Measurements from ENCODE around the gene LTF. TPM values are rescaled to one million over a fixed set of nuclear protein-coding genes. Genes with fewer than 3 reads are reported as not detected.

The LTF gene
- total and polyA plus RNA-seq, 10 of the 15 experiments (the other 5 are each of a cell fraction or from before 2014, with no cell fraction given), result 0.03 to 0.31 TPM; not detected in 8

DNA sequence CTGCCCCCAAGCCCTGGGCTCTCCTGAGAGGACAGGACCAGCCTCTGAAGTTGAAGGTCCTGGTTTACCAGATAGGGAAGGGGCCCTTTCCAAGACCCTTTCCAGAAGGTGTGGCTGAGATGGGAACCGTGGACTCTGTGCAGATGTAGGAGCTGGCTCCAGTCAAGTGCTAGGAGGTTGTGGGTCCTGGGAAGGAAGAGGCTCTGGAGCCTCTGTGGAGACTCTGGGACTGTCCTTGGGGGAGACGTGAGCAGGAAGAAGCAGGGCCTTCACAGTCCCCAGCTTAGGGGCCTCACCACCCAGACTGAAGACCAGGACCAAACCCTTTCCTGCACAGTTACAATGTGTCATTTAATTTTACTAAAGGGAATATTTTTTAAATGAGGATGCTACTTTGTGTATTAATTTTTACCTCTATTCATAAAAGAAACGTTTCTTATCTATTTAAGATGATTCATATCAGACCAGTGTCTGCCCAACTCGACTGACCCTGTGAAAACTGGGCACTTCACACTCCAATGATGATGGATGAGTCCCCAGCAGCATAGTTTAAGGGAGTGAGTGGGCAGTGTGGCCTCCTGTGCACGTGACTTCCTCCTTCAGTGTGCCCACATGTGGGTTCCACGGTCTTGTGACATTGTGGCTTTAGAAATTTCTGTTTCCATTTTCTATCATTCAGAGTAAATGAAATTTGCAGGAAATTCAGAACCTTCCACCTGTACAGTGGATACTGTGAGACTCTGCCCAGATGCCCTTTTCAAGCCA, 68.8 kb downstream of the LTF start (continued):
- TF ChIP-seq, protein P1, sequence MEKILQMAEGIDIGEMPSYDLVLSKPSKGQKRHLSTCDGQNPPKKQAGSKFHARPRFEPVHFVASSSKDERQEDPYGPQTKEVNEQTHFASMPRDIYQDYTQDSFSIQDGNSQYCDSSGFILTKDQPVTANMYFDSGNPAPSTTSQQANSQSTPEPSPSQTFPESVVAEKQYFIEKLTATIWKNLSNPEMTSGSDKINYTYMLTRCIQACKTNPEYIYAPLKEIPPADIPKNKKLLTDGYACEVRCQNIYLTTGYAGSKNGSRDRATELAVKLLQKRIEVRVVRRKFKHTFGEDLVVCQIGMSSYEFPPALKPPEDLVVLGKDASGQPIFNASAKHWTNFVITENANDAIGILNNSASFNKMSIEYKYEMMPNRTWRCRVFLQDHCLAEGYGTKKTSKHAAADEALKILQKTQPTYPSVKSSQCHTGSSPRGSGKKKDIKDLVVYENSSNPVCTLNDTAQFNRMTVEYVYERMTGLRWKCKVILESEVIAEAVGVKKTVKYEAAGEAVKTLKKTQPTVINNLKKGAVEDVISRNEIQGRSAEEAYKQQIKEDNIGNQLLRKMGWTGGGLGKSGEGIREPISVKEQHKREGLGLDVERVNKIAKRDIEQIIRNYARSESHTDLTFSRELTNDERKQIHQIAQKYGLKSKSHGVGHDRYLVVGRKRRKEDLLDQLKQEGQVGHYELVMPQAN (conservative IDR thresholded peaks at IDR 0.05), result no peak
- no peak for TF ChIP-seq TBL1XR1 (IDR thresholded peaks at IDR 0.05; ENCODE audit: low read depth, low read length)
- TF ChIP-seq BRCA1 (IDR thresholded peaks at IDR 0.05; ENCODE audit: low read depth, low read length), result no peak
- TF ChIP-seq ETV6 (conservative IDR thresholded peaks at IDR 0.05 in 1 of 2, IDR thresholded peaks at IDR 0.05 in 1 of 2; ENCODE audit: borderline replicate concordance in 1 of 2, low read depth in 1 of 2), result no peak
- no peak for TF ChIP-seq YBX1 (IDR thresholded peaks at IDR 0.05)
- no peak for TF ChIP-seq EED (IDR thresholded peaks at IDR 0.05; ENCODE audit: low read depth)
- TF ChIP-seq KDM1A (IDR thresholded peaks at IDR 0.05; ENCODE audit: borderline replicate concordance), result no peak
- TF ChIP-seq, protein P2, sequence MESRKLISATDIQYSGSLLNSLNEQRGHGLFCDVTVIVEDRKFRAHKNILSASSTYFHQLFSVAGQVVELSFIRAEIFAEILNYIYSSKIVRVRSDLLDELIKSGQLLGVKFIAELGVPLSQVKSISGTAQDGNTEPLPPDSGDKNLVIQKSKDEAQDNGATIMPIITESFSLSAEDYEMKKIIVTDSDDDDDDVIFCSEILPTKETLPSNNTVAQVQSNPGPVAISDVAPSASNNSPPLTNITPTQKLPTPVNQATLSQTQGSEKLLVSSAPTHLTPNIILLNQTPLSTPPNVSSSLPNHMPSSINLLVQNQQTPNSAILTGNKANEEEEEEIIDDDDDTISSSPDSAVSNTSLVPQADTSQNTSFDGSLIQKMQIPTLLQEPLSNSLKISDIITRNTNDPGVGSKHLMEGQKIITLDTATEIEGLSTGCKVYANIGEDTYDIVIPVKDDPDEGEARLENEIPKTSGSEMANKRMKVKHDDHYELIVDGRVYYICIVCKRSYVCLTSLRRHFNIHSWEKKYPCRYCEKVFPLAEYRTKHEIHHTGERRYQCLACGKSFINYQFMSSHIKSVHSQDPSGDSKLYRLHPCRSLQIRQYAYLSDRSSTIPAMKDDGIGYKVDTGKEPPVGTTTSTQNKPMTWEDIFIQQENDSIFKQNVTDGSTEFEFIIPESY (IDR thresholded peaks at IDR 0.05), result no peak
- no peak for TF ChIP-seq FOXM1 (IDR thresholded peaks at IDR 0.05; ENCODE audit: low read depth, low read length)
- no peak; a peak in 2 of 4 replicates for TF ChIP-seq IKZF2 (IDR thresholded peaks at IDR 0.05)
- peak; percentile 63 for TF ChIP-seq RUNX3 (IDR thresholded peaks at IDR 0.05; ENCODE audit: low read length)
- TF ChIP-seq, protein P3, sequence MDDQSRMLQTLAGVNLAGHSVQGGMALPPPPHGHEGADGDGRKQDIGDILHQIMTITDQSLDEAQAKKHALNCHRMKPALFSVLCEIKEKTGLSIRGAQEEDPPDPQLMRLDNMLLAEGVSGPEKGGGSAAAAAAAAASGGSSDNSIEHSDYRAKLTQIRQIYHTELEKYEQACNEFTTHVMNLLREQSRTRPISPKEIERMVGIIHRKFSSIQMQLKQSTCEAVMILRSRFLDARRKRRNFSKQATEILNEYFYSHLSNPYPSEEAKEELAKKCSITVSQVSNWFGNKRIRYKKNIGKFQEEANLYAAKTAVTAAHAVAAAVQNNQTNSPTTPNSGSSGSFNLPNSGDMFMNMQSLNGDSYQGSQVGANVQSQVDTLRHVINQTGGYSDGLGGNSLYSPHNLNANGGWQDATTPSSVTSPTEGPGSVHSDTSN (IDR thresholded peaks at IDR 0.05; ENCODE audit: insufficient replicate concordance, low read depth, low read length), result no peak
- TF ChIP-seq IKZF1 (conservative IDR thresholded peaks at IDR 0.05), result peak; percentile 49
- TF ChIP-seq RB1 (IDR thresholded peaks at IDR 0.05; ENCODE audit: borderline replicate concordance), result no peak
- TF ChIP-seq KAT2A (conservative IDR thresholded peaks at IDR 0.05; ENCODE audit: control insufficient read depth, low read depth, low read length), result no peak
- TF ChIP-seq SMAD5 (IDR thresholded peaks at IDR 0.05; ENCODE audit: low read depth), result no peak
- TF ChIP-seq MYB (IDR thresholded peaks at IDR 0.05; ENCODE audit: borderline replicate concordance, low read depth, low read length), result no peak
- no peak for TF ChIP-seq LARP7 (IDR thresholded peaks at IDR 0.05)
- TF ChIP-seq USF2 (IDR thresholded peaks at IDR 0.05; ENCODE audit: borderline replicate concordance, low read depth, low read length), result no peak; the same call in 1 of the 2 replicates
- no peak for TF ChIP-seq NFXL1 (IDR thresholded peaks at IDR 0.05; ENCODE audit: borderline replicate concordance)
- TF ChIP-seq ZZZ3 (IDR thresholded peaks at IDR 0.05; ENCODE audit: control insufficient read depth, insufficient read length, low read depth), result no peak
- TF ChIP-seq USF1 (IDR thresholded peaks at IDR 0.05; ENCODE audit: borderline replicate concordance, extremely low read length, insufficient read depth, low read depth, low read length), result peak; percentile 72

All from GM12878 (cell line).